Activated T-cell treated with anti-CD3 and anti-CD28 coated beads for 24 hours (primary cell): ENCODE results near the gene MAN2A2.
"Not testable (repeated sequence)": the region's sequence is repeated elsewhere in the genome, so short reads cannot be mapped to it uniquely, and the experiment has no call there.

Experiments used
- DNase-seq: peaks from one replicate; pipeline ENCODE4 v3.0.0-alpha.2; 2020; ENCODE audit warnings: low read depth

MAN2A2 gene

GRCh38 chr15:90905306-90906180, 2.4 kb downstream of the MAN2A2 start:
- no peak for DNase-seq

DNA sequence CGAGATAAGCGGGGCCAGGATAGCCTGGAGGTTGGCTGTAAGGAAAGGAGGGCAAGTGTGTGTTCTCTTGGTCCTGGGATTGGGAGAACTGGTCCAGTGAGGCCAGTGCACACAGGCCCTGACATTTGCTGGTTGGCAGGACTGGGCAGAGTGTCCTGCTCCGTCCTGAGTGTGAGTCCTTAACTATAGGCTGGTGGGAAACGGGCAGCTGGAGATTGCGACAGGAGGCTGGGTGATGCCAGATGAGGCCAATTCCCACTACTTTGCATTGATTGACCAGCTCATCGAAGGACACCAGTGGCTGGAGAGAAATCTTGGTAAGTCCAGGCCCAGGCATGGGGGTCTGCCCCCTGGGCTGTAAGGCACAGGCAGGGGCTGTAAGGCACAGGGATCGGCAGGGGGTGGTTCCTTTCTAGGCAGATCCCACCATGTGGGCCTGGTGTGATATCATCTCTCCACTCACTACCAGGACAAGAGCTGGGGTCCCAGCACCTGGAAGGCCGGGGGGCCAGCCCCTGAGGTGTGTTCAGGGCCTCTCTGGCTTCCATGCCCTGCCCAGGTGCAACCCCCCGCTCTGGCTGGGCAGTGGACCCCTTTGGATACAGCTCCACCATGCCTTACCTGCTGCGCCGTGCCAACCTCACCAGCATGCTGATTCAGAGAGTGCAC, 3.2 kb downstream of the MAN2A2 start:
- no peak for DNase-seq

DNA sequence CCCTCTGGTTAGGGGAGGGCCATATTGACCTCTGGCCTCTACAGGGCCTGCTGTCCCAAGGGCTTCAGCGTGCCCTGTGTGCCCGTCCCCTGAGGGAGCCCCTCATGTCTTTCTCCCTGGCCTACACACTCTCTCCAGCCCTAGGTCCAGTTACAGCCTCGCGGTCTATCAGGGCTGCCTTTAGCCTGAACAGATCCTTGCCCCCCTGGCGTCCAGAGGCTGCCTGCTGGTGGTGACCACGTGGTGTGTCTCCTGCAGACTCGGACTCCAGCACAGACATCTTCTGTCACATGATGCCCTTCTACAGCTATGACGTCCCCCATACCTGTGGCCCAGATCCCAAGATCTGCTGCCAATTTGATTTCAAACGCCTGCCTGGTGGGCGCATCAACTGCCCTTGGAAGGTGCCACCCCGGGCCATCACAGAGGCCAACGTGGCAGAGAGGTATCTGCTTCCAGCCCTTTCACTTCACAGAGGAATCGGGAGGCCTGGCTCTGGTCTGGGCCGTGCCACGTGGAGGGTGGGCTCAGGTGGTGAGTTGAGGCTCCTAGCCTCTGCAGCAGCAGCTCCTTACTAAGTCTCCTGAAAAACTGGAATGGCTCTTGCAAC, 4.1 kb downstream of the MAN2A2 start:
- DNase-seq = no peak

GRCh38 chr15:90907838-90908507, 4.9 kb downstream of the MAN2A2 start:
- DNase-seq = no peak

DNA sequence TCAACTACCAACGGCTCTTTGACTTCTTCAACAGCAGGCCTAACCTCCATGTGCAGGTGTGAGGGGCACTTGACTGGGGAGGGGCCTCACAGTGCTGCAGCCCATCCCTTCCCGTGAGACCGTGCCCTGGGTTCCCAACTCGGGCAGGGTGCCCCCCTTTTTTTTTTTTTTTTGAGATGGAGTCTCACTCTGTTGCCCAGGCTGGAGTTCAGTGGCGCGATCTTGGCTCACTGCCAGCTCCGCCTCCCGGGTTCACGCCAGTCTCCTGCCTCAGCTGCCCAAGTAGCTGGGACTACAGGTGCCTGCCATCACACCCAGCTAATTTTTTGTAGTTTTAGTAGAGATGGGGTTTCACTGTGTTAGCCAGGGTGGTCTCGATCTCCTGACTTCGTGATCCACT, 6.3 kb downstream of the MAN2A2 start:
- DNase-seq = not testable (repeated sequence)

DNA sequence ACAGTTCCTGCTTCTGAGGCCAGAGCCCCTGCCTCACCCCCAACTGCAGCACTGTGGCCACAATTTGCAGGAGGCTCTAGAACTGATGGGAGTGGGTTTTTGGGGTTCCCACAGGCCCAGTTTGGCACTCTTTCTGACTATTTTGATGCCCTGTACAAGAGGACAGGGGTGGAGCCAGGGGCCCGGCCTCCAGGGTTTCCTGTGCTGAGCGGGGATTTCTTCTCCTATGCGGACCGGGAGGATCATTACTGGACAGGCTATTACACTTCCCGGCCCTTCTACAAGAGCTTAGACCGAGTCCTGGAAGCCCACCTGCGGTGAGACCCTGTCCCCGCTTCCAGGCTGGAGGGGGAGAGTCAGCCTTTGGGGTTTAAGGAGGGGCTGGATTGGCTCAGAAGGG, 6.9 kb downstream of the MAN2A2 start:
- no peak for DNase-seq

DNA sequence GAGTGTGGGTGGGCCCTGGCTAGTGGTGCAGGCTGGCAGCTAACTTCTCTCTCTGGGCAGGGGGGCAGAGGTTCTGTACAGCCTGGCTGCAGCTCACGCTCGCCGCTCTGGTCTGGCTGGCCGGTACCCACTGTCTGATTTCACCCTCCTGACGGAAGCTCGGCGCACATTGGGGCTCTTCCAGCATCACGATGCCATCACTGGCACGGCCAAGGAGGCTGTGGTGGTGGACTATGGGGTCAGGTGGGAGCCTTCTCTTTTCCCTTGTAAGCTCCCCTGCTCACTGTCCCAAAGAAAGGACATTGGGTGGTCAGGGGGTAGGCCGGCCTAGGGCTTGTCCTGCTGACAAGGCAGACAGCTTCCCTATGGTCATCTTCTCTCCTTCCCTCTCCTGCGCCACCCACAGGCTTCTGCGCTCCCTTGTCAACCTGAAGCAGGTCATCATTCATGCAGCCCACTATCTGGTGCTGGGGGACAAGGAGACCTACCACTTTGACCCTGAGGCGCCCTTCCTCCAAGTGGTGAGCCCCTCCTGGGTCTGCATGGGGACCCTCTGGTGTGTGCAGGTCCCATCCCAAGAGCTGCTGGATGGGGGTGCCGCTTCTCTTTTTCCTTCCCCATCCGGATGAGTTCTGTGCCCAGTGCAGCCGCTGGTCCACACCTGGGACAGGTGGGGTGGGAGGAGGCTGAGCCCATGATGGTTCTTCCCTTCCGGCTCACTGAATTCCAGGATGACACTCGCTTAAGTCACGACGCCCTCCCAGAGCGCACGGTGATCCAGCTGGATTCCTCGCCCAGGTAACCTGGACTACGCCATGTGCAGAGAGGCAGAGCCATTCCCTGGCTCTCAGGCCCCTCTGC, 7.6 kb downstream of the MAN2A2 start:
- DNase-seq = no peak

DNA sequence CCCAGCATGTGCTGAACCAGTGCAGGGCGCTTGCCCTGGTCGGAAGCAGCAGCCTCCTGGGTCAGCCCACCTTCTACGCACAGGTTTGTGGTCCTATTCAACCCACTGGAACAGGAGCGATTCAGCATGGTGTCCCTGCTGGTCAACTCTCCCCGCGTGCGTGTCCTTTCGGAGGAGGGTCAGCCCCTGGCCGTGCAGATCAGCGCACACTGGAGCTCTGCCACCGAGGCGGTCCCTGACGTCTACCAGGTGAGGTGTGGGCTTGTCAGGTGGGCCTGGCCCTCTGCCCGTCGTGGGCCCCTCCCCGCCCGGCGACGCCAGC, 8.2 kb downstream of the MAN2A2 start:
- no peak for DNase-seq

GRCh38 chr15:90911906-90912769, 9.0 kb downstream of the MAN2A2 start:
- DNase-seq = no peak

DNA sequence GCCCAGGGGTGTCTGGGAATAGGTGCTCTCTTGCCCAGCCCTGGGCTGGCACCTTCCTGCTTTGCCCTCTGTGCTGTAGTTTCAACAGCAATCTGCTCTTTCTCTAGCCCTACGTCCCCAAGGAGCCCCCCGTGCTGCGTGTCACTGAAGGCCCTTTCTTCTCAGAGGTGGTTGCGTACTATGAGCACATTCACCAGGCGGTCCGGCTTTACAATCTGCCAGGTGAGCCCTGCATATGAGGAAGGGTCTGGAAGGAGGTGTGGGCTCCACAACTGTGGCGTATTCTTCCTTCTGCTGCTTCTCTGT, 9.6 kb downstream of the MAN2A2 start:
- no peak for DNase-seq

DNA sequence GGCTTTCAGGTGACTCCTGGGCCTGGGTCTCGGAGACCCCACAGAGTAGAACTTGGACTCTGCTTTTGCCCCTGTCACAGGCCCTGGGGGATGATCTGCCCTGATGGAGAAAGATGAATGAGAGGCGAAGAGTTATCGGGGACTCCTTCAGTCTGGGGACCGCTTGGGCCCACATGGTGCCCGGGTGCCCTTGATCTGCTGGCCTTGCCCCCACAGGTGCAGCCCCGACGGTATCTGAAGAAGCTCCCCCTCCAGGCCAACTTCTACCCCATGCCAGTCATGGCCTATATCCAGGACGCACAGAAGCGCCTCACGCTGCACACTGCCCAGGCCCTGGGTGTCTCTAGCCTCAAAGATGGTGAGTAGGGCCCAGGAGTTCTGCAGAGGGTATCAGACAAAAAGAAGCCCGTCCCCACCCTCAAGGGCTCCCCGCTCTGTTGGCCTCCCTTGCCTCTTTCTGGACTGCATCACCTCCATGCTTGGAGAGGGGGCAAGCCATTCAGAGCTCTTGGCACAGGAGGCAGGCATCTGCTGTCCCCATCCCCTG, 10.4 kb downstream of the MAN2A2 start:
- DNase-seq = no peak

- DNase-seq = no peak
Observed at GRCh38 chr15:90914305-90915080, 11.4 kb downstream of the MAN2A2 start.

DNA sequence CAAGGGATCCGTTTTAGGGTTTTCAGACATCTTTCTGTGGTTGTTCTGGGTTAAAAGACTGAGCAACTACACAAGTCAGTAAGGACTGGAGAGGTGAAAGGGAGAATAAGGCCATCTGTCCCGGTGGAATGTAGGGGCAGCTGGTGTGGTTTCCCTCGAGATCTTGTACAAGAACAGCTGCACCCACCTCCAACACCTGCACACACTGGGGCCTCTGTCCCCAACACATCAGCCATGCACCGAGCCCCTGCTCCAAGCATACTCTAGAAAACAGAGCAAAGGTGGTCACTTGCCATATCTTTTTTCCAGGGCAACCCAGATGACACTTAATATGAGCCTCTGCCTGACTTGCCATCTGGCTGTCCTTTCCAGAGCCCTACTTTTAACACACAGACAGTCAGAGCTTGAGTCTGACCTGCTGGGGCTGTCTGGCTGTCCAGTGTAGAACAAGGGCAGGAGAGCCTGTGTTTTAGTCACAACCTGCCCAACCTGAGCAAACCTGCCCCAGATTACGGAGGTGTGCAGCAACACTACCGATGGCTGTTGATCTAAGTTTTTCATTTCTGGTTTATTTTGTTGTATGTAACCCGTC, 12.2 kb downstream of the MAN2A2 start:
- DNase-seq = no peak

DNA sequence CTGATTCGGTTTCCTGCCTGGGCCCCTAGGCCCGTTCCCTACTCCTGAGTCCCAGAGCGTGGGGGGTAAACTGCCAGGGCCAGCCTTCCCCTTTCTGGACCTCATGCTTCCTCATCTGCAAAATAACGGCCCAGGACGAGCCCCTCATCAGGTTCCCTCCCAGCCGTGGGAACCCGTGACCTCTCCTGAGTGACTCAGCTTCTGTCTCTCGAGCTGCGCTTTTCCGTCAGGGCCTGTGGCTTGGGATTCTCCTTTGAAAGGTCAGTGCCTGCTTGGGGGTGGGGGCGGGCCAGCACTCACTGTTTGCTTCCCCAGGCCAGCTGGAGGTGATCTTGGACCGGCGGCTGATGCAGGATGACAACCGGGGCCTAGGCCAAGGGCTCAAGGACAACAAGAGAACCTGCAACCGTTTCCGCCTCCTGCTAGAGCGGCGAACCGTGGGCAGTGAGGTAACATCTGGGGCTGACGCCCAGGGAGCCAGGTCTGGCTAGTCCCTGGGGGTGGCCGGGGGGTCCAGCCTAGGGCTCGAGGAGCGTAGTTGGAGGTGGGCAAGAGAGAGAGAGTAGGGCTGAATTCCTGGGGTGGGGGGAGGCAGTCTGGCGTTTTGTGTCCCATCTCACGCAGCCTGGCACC, 12.8 kb downstream of the MAN2A2 start:
- DNase-seq = no peak

- DNase-seq = no peak
Observed at GRCh38 chr15:90916461-90916860, 13.4 kb downstream of the MAN2A2 start.

DNA sequence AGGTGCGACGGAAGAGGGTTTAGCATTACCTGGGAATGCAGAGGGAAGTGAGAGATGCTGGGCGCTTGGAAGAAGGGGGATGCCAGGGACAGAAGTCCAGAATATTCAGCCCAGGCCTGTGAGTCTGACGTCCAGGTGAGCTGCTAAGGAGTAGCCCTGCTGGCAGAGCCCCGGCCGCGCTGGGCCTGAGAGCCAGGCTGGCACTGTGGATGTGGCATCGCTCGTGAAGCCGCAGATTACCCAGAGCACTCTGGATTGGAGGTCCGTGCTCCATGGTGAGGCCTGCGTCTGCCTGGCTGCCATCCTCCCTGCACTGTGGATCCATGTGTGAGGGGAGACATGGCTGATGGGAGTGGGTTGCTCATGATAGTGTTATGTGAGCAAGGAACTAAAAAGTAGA, 14.5 kb downstream of the MAN2A2 start:
- DNase-seq = no peak

DNA sequence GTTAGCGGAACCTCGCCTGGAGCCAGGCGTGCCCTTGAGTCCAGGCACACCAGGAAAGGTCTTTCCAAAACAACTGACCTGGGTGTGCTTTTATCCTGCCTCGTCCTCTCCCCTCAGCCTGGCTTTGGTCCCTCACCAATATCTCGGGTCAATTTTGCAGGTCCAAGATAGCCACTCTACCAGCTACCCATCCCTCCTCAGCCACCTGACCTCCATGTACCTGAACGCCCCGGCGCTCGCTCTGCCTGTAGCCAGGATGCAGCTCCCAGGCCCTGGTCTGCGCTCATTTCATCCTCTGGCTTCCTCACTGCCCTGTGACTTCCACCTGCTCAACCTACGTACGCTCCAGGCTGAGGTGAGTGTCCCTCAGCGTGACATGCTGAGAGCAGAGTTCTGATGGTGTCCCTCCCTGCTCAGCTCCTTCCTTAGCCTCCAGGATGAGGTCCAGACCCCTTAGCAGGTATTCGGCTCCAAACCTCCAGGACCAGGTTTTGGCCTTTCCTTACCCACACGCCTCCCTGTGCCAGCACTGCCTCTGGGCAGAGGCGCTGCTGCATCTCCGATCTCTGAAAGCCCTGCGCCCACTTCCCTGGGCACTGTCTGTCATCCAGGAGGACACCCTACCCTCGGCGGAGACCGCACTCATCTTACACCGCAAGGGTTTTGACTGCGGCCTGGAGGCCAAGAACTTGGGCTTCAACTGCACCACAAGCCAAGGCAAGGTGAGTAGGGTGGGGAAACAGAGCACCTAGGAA, 15.1 kb downstream of the MAN2A2 start:
- no peak for DNase-seq

GRCh38 chr15:90918835-90919234, 15.7 kb downstream of the MAN2A2 start:
- no peak for DNase-seq
